H1 (cell line): ENCODE data around the gene CLCF1. TPM values are rescaled to one million over a fixed set of nuclear protein-coding genes. Genes with fewer than 3 reads are reported as not detected.

ENCODE experiments used
- CTCF ChIA-PET: fragments of 300-600 bp; sonication (Branson Sonifier 250); formaldehyde crosslinking; loops from one replicate; lab custom pipeline; 2021; ENCODE audit not compliant: partially characterized antibody; lab: Charles Lee
- POLR2A ChIA-PET: fragments of 300-600 bp; sonication (Branson Sonifier 250); formaldehyde crosslinking; loops from one replicate; lab custom pipeline; 2021; ENCODE audit warnings: inconsistent platforms; ENCODE audit not compliant: partially characterized antibody; lab: Charles Lee
- DNase-seq, 2 experiments: peaks; one replicate each; pipeline versions ENCODE4 v3.0.0 to v3.0.0-alpha.2; 2010 to 2022; ENCODE audit warnings: low spot score in 2 of 2, low read depth in 1 of 2, mixed read lengths in 1 of 2
- FAIRE-seq: peaks from 2 replicates; lab custom pipeline; 2011; peaks lifted over from hg19 to GRCh38; lab: Jason Lieb, UNC
- H2AFZ ChIP-seq: 2 replicates; pipeline ENCODE4 v1.8.1; 2012; ENCODE audit warnings: low read length, inconsistent platforms
- H2AK5ac ChIP-seq: 2 replicates; pipeline ENCODE4 v1.6.1; 2013; ENCODE audit warnings: low read depth, low read length
- H2BK120ac ChIP-seq: replicated peaks from 2 replicates; pipeline ENCODE3; 2013; ENCODE audit warnings: low read depth, low read length, inconsistent platforms
- H2BK12ac ChIP-seq: 2 replicates; pipeline ENCODE4 v1.6.1; 2013; ENCODE audit warnings: low read depth, low read length
- H2BK15ac ChIP-seq: 2 replicates; pipeline ENCODE4 v1.6.1; 2013; ENCODE audit warnings: low read length
- H2BK20ac ChIP-seq: 2 replicates; pipeline ENCODE4 v1.6.1; 2013; ENCODE audit warnings: low read length
- H2BK5ac ChIP-seq: 2 replicates; pipeline ENCODE4 v1.6.1; 2013; ENCODE audit warnings: low read depth, low read length
- H3K14ac ChIP-seq: 2 replicates; pipeline ENCODE4 v1.6.1; 2013; ENCODE audit warnings: inconsistent platforms; ENCODE audit not compliant: insufficient read length
- H3K18ac ChIP-seq: 2 replicates; pipeline ENCODE4 v1.6.1; 2013; ENCODE audit warnings: low read length; ENCODE audit errors: extremely low read depth
- H3K23ac ChIP-seq: 2 replicates; pipeline ENCODE4 v1.6.1; 2013; ENCODE audit warnings: inconsistent platforms; ENCODE audit not compliant: insufficient read length
- H3K23me2 ChIP-seq: 2 replicates; pipeline ENCODE4 v1.6.1; 2013; ENCODE audit warnings: low read depth, low read length
- H3K27ac ChIP-seq: 2 replicates; pipeline ENCODE4 v1.6.1; 2011; ENCODE audit warnings: low read depth, low read length, inconsistent platforms
- H3K27me3 ChIP-seq, 4 experiments: replicated peaks in 1 of 4; 1 replicate in 1 of 4; 2 replicates in 3 of 4; pipeline versions ENCODE4 v1.6.1 to v1.8.1; 2011 to 2013; ENCODE audit warnings: low read length in 3 of 4, mild to moderate bottlenecking in 3 of 4, inconsistent platforms in 2 of 4, mixed read lengths in 2 of 4, moderate library complexity in 1 of 4; ENCODE audit not compliant: control insufficient read depth in 3 of 4, insufficient read depth in 3 of 4; ENCODE audit errors: extremely low read depth in 1 of 4
- H3K36me3 ChIP-seq, 4 experiments: 2 replicates each; pipeline versions ENCODE4 v1.6.1 to v1.8.1; 2011 to 2013; ENCODE audit warnings: mild to moderate bottlenecking in 4 of 4, low read length in 3 of 4, moderate library complexity in 2 of 4, control low read depth in 1 of 4, inconsistent platforms in 1 of 4; ENCODE audit not compliant: insufficient read depth in 4 of 4, control insufficient read depth in 2 of 4
- H3K4ac ChIP-seq: replicated peaks from 2 replicates; pipeline ENCODE3; 2013; ENCODE audit warnings: low read length, low read depth, mixed read lengths, inconsistent platforms; ENCODE audit not compliant: insufficient read length
- H3K4me1 ChIP-seq, 4 experiments: replicated peaks in 1 of 4; 1 replicate in 1 of 4; 2 replicates in 3 of 4; pipeline versions ENCODE4 v1.6.1 to v1.8.1; 2011 to 2013; ENCODE audit warnings: low read length in 3 of 4, inconsistent platforms in 2 of 4, mixed read lengths in 1 of 4; ENCODE audit not compliant: insufficient read depth in 4 of 4, control insufficient read depth in 3 of 4
- H3K4me2 ChIP-seq, 2 experiments: 2 replicates each; pipeline versions ENCODE4 v1.6.1 to v1.8.1; 2011 to 2013; ENCODE audit warnings: low read depth in 2 of 2, low read length in 2 of 2, control low read depth in 1 of 2, inconsistent platforms in 1 of 2, mild to moderate bottlenecking in 1 of 2; ENCODE audit not compliant: insufficient read depth in 1 of 2
- H3K4me3 ChIP-seq, 4 experiments: fragments of 200-600, 300-600 bp in 1 of 4; sonication (generic), shearing (Covaris generic), sonication (Bioruptor Twin) in 1 of 4; 2 replicates each; pipeline versions ENCODE4 v1.5.1 to v1.8.1; 2011 to 2016; ENCODE audit warnings: low read length in 4 of 4, low read depth in 3 of 4, control low read depth in 2 of 4, inconsistent platforms in 2 of 4, mild to moderate bottlenecking in 2 of 4, mixed read lengths in 1 of 4, moderate library complexity in 1 of 4; ENCODE audit not compliant: insufficient read depth in 2 of 4; ENCODE audit errors: extremely low read depth in 1 of 4
- H3K56ac ChIP-seq: replicated peaks from 2 replicates; pipeline ENCODE3; 2013; ENCODE audit warnings: low read depth, mild to moderate bottlenecking, mixed read lengths, low read length, inconsistent platforms; ENCODE audit not compliant: insufficient read length
- H3K79me1 ChIP-seq: 2 replicates; pipeline ENCODE4 v1.6.1; 2013; ENCODE audit warnings: low read depth, low read length, control low read depth
- H3K79me2 ChIP-seq, 2 experiments: 2 replicates each; pipeline versions ENCODE4 v1.6.1 to v1.8.1; 2012 to 2013; ENCODE audit warnings: low read length in 2 of 2, mild to moderate bottlenecking in 2 of 2, inconsistent platforms in 1 of 2; ENCODE audit not compliant: insufficient read depth in 2 of 2, control insufficient read depth in 1 of 2
- H3K9ac ChIP-seq, 4 experiments: replicated peaks in 1 of 4; 1 replicate in 1 of 4; 2 replicates in 3 of 4; pipeline versions ENCODE4 v1.6.1 to v1.8.1; 2011 to 2013; ENCODE audit warnings: low read depth in 3 of 4, low read length in 3 of 4, control low read depth in 2 of 4, mild to moderate bottlenecking in 2 of 4, moderate library complexity in 2 of 4, inconsistent platforms in 1 of 4; ENCODE audit errors: extremely low read depth in 1 of 4
- H3K9me3 ChIP-seq, 2 experiments: 2 replicates each; pipeline versions ENCODE4 v1.6.1 to v1.8.1; 2012 to 2013; ENCODE audit warnings: mild to moderate bottlenecking in 2 of 2, moderate library complexity in 2 of 2, control low read depth in 1 of 2, inconsistent platforms in 1 of 2, low read depth in 1 of 2, low read length in 1 of 2, mixed read lengths in 1 of 2; ENCODE audit not compliant: insufficient read depth in 2 of 2
- H4K20me1 ChIP-seq, 2 experiments: replicated peaks in 1 of 2; 2 replicates each; pipeline versions ENCODE3 to v1.8.1; 2011 to 2013; ENCODE audit warnings: inconsistent platforms in 2 of 2, low read length in 2 of 2, mild to moderate bottlenecking in 1 of 2; ENCODE audit not compliant: insufficient read depth in 2 of 2, control insufficient read depth in 1 of 2
- H4K5ac ChIP-seq: 2 replicates; pipeline ENCODE4 v1.6.1; 2013; ENCODE audit warnings: low read length, low read depth, mixed read lengths, inconsistent platforms; ENCODE audit not compliant: insufficient read length
- H4K8ac ChIP-seq: 2 replicates; pipeline ENCODE4 v1.8.0; 2013; ENCODE audit warnings: mild to moderate bottlenecking, moderate library complexity, low read length, inconsistent platforms; ENCODE audit not compliant: insufficient read depth; ENCODE audit errors: extremely low read depth
- H4K91ac ChIP-seq: replicated peaks from 2 replicates; pipeline ENCODE3; 2013; ENCODE audit warnings: low read length, mixed read lengths, inconsistent platforms; ENCODE audit not compliant: insufficient read length
- BACH1 ChIP-seq: IDR thresholded peaks from 2 replicates; pipeline ENCODE4 v1.6.1; 2012; ENCODE audit warnings: low read length, improper control_type of control experiment
- CTBP2 ChIP-seq: IDR thresholded peaks from 2 replicates; pipeline ENCODE4 v1.7.0; 2011; ENCODE audit warnings: borderline replicate concordance, mild to moderate bottlenecking, moderate library complexity, mixed read lengths, low read length; ENCODE audit not compliant: insufficient read depth, insufficient read length
- KDM1A ChIP-seq: fragments of 200-600, 300-600 bp; sonication (generic); IDR thresholded peaks from 2 replicates; pipeline ENCODE4 v1.7.1; 2016; ENCODE audit warnings: mild to moderate bottlenecking, low read length, borderline replicate concordance
- RNF2 ChIP-seq: fragments of 200-900, 300-1000 bp; sonication (generic); IDR thresholded peaks from 2 replicates; pipeline ENCODE4 v1.7.1; 2016; ENCODE audit warnings: borderline replicate concordance, low read depth, mild to moderate bottlenecking, antibody characterized with exemption, low read length; ENCODE audit not compliant: poor library complexity, severe bottlenecking; ENCODE audit errors: missing control alignments
- TEAD4 ChIP-seq: IDR thresholded peaks from 2 replicates; pipeline ENCODE4 v1.6.1; 2012; ENCODE audit warnings: low read depth, low read length, inconsistent platforms, mixed read lengths
- WGBS, 2 experiments: shearing (Covaris generic) in 1 of 2; methylation state at CpG; one replicate each; pipeline versions ENCODE4 v1.1.6 to v1.1.7; 2013 to 2015; ENCODE audit warnings: low lambda C conversion rate in 2 of 2, mixed read lengths in 2 of 2, inconsistent platforms in 1 of 2, low coverage in 1 of 2, missing lambda C conversion rate in 1 of 2; ENCODE audit not compliant: insufficient replicate concordance in 2 of 2, insufficient coverage in 1 of 2, insufficient read length in 1 of 2; ENCODE audit errors: extremely low coverage in 1 of 2, missing lambda C conversion rate in 1 of 2; 5-methylcytosine and 5-hydroxymethylcytosine counted together
- polyA plus RNA-seq, 7 experiments: library from polyadenylated mRNA; depleted of rRNA in 3 of 7; stranded (reverse) in 5 of 7; unstranded in 2 of 7; fragments of >200 nt in 5 of 7; fragments of 200-250 nt in 2 of 7; gene quantifications; 1 replicate in 5 of 7; 2 replicates in 1 of 7; 4 replicates in 1 of 7; pipeline versions ENCODE4 v1.2.1 to v1.2.3, GENCODE V29; 2011 to 2013; ENCODE audit warnings: missing spikeins in 2 of 7, mixed read lengths in 2 of 7
- total RNA-seq: library from RNA; stranded (reverse); fragmentation: NEBNext Ultra II Directional; extraction: Animal tissue kit (Norgen Biotek cat#: 25700); gene quantifications from 2 replicates; pipeline ENCODE4 v1.2.1, GENCODE V29; 2021
- TF ChIP-seq, protein P1 (sequence below): IDR thresholded peaks from 2 replicates; pipeline ENCODE4 v1.6.1; 2011; ENCODE audit warnings: low read depth, mild to moderate bottlenecking, low read length; ENCODE audit not compliant: insufficient read depth

Gene CLCF1
- total and polyA plus RNA-seq, 2 of the 8 experiments (the other 6 are each of a cell fraction or from before 2014, with no cell fraction given): 0.32 to 1.2 TPM

DNA sequence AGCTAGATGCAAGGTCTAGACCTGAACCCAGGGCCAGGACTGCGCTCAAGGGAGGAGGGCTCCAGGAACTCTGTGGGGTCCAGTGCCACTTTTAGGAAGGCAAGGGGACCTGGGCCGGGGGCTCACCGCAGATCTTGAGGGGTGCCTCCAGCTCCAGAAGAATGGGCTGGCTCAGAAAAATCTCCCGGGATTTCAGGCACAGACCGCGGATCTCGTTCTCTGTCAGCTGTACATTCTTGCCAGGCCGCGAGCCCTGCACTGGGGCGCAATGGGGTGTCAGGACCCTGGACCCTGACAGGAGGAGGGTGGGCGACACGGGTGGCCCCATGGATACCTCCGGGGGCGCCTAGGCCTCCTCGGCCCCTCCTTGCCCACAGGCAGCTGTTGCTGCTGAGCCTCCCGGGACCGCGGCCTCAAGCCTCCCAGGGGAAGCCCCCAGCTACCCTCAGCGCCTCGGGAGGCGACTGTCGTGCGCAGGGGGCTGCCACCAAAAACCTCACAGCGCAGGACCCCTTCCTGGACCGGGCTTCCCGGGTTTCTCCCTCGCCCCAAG lies 27.6 kb upstream of the CLCF1 start:
- Histone ChIP-seq H3K23me2 (peaks cover 4% of the 10 kb centered on the region; the same call in 1 of the 2 replicates), H3K27ac (peak overlapping the region; percentile 79; the same call in 1 of the 2 replicates), H4K8ac (no peak overlapping the region; the same call in 1 of the 2 replicates), H3K9me3 (no peaks in the 10 kb centered on the region), H3K56ac (no peak overlapping the region), H2BK15ac (no peak overlapping the region; the same call in 1 of the 2 replicates), H2BK12ac (no peak overlapping the region), H3K4me3 (peak overlapping the region; percentile 44 to 98 (median 73)), H4K91ac (no peak overlapping the region), H3K27me3 (no peaks in the 10 kb centered on the region), H3K79me1 (peaks cover 3% of the 10 kb centered on the region), H2BK5ac (peak overlapping the region; percentile 37; the same call in 1 of the 2 replicates), H3K9ac (peak overlapping the region; percentile 44 to 79 (median 60); a peak in 5 of 7 replicates), H2BK20ac (no peak overlapping the region), H4K20me1 (peaks cover 0 to 13% of the 10 kb centered on the region in 2 experiments), H3K23ac (no peak overlapping the region), H3K79me2 (peaks cover 0 to 10% of the 10 kb centered on the region in 2 experiments; a peak in 2 of 4 replicates), H2AFZ (no peak overlapping the region), H3K4me2 (peak overlapping the region; percentile 86), H2AK5ac (no peak overlapping the region), H3K4ac (peak overlapping the region; percentile 38), H2BK120ac (no peak overlapping the region), H3K18ac (peak overlapping the region; percentile 56; the same call in 1 of the 2 replicates), H3K4me1 (peaks cover 0 to 11% (median 4%) of the 10 kb centered on the region in 4 experiments; a peak in 5 of 7 replicates), H4K5ac (no peak overlapping the region), H3K36me3 (peaks cover 6 to 21% (median 18%) of the 10 kb centered on the region in 4 experiments; a peak in 6 of 8 replicates), H3K14ac (no peak overlapping the region)
- ChIA-PET POLR2A (interaction anchor here (0.8 to 4.3 kb wide), 24 partner anchors 9 to 178 kb away, joined by 3 to 31 read pairs (median 4); partner anchors contain the start of genes PTPRCAP, RAD9A, RPS6KB2 and SSH3), CTCF (interaction anchor here (0.6 to 4.9 kb wide), 22 partner anchors 10 to 205 kb away, joined by 3 to 25 read pairs (median 6); partner anchors contain the start of genes POLD4, RAD9A and RPS6KB2)
- WGBS, 2 experiments: 18% methylated on average over 27 of the region's 27 CpGs; no CpG with 5 or more reads in 1 of the 2 experiments
- FAIRE-seq (no peak), DNase-seq (no peak)
- TF ChIP-seq TEAD4: no peak
- no peak for TF ChIP-seq RNF2
- TF ChIP-seq CTBP2: no peak
- TF ChIP-seq, protein P1, sequence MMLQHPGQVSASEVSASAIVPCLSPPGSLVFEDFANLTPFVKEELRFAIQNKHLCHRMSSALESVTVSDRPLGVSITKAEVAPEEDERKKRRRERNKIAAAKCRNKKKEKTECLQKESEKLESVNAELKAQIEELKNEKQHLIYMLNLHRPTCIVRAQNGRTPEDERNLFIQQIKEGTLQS: no peak
- TF ChIP-seq KDM1A: no peak
- TF ChIP-seq BACH1: no peak
